CD4-positive, alpha-beta T cell treated with Interleukin-10 for 1 hour (primary cell): ENCODE measurements around the gene TTC7B.

Source experiments
- DNase-seq: peaks from one replicate; pipeline ENCODE4 v3.0.0-alpha.2; 2020

Gene TTC7B

DNA sequence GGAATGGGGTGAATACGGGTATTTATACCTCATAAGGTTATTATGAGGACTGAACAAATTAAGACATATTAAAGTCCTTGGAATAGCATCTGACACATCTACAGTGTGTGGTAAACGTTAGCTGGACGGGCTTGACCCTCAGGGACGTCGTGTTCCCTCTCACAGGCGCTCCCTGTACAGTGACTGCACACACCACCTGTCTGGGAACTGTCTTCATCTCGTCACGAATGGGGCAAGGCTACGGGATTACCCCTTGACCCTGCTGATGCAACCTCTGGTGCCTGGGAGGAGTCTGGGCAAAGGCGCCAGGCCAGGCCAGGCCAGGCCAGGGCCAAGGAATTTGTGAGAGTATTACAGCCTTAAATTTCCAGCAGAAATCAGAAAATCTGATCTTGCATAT, 228.3 kb downstream of the TTC7B start:
- DNase-seq = no peak

DNA sequence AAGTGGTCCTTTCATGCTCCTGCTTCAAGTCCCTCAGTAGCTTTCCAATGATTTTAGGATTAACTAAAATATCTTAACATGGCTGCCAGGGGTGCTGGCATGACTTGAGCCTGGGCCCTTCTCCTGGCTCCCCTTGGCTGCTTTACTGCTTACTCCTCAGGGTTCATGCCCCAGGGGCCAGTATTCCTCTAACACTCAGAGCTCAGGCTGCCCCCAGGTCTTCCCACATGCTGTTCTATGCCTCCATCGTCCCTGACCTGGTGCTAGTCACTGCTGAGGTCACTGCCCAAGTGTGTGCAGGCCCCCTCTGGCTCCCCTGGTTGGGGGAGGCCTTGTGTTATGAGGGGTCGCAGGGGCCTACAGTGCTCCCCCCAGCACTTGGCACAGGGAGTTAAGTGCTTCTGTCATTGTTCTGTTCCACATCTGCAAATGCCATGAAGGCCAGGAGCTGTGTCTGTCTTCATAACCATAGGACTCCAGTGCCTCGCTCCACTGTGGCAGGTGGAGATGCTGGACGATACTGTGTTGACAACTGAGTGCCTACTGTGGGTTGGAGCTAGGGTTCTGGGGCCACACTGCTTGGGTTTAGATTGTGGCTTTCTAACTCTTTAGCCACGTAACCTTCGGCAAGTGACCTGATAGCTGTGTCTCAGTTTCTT, 228.8 kb downstream of the TTC7B start:
- no peak for DNase-seq

GRCh38 chr14:90585106-90585505, 231.1 kb downstream of the TTC7B start:
- DNase-seq = no peak

- no peak for DNase-seq
These were observed 232.2 kb downstream of the TTC7B start for GRCh38 chr14:90583916-90584605.

DNA sequence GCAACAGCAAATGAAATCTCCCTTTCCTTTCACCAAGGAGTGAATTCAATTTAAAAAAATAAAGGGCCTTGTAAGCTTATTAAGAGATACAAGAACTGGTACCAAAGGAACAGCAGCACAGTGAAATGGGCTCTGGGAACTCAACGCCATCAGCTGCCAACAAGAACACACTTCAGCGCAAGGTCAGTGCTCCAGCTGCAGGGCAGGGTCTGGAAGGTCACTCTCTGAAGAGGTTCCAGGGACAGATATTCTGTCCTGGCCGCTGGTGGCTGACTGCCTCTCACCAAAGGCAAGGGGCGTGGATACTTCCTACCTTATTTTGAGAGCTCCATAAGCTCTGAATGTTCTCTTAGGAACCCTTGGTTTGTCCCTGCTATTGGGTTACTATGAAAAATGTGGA, 232.8 kb downstream of the TTC7B start:
- DNase-seq = no peak

DNA sequence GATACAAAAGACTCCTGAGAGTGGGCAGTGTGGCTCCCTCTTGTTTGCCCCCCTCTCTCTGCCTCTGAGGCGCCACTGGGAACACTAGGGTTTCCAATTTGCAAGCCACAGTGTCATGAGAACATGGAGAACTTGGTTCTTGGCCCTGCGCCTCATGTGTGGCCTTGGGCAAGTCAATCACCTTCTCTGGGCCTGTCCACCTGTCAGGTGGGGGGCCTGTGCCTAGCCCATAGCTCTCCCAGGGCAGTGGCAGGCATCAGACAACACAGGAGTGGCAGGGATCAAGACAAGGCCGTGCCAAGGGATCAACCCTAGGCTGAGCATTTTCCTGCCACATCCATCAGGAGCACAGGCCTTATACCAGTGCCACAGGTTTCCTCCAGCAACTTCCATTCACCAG, 234.1 kb downstream of the TTC7B start:
- no peak for DNase-seq

- DNase-seq = no peak
These were observed 234.5 kb downstream of the TTC7B start for GRCh38 chr14:90581745-90582144.

DNA sequence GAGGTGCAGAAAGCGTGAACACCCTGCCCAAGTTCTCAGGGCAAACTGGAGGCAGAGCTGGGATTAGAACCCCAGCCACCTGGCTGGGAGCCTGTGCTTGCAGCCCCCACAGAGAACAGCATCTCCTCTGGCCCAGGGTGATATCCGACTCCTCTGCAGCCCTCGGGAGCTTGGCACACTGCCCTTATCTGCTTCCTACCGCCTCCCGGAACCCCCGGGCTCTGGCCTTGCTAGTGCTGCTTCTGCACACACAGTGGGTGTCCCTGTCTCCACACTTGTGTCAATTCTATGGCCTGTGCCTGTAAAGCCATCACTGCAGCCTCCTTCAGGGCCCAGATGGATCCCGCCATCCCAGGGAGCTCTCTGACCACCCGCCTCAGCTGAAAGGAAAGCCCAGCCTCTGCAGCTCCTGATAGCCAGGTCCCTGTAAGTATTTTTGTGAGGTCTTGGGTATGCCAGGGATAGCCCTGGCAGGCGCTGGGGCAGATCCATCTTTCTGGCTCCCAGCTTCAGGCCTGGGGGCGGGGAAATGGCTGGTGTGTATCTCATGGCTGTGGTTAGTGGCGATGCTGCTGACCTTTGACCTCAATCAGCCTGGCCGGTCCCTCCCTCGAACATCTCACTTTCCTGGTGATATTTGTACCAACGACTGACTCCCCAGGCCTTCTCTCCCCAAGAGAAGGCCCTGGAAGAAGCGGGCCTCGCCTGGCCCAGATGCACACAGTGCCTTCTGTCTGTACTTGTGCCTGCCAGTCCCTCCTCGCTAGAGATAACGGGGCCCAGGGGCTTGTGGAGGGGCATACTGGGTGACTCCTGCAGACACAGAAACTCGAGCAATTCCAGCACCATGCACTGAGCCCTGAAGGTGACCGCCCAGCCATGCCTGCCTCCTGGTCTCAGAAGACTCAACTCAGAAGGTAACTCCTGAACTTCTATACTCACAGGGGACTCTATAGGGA, 235.6 kb downstream of the TTC7B start:
- no peak for DNase-seq

DNA sequence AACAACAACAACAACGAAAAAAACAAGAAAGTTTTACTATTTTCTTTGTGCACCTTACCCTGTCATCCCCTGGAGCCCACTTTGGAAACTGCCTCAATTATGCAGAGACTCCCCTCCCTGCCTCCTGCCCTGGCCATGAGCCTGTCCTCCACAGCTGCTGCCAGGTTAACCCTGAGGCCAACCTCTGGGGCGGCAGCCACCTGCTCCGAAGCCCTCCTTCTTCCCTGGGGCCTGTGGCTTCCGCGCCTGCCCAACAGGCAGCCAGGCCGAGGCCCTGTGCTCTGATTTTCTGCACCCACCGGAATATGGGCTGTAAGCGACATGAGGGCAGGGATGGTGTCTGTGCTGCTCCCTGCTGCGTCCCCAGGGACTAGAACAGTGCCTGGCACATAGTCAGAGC, 236.4 kb downstream of the TTC7B start:
- DNase-seq = no peak

- no peak for DNase-seq
These were observed 237.1 kb downstream of the TTC7B start for GRCh38 chr14:90579088-90579487.

GRCh38 chr14:90578283-90578985, 237.8 kb downstream of the TTC7B start:
- DNase-seq = no peak

GRCh38 chr14:90577661-90578282, 238.5 kb downstream of the TTC7B start:
- DNase-seq = no peak

DNA sequence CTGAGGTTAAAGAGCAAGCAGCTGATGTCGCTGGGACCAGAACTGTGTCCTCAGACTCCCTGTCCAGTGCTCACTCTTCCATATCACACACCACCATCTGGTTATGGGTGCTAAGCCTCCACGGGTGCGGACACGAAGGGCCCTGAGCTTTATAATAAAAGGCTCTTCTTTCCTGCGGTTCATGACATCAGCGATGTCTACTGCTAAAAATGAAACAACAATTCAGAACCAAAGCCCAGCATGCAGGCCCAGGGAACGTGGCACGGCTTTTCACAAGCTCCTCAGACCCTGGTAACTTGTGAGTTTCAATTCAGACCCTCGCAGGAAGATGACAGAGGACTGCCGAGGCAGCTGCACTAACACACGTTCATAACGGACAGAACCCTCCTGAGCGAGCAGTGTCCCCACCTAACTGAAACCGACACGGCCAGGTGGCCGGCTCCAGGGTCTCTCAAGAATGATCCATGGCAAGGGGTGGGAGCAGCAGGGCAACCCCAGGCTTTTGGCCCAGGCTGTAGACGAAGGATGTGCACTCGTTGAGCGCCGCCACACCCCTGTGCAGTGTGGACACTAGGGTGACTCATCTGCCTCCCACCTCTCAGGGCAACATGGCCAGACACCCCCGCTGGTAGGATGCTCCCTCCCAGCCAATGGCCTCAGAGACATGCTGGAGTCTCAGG, 239.1 kb downstream of the TTC7B start:
- DNase-seq = no peak

DNA sequence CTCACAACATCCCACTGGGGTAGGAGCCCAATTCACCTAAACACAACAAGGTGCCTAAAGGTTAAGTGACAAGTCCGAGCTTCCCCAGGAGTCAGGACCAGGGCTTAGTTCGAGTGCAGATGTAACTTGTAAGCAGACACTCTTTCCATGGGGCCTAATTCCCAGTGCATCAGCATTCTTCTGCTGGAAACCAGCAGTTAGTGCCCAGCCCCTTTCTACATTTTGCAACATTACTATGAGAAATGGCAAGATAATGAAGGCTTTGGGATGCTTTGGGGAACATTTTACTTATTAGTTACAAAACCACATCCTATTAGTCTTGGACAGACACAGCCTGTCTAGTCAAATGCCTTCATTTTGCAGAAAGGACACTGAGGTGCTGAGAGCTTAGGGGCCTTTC, 239.6 kb downstream of the TTC7B start:
- no peak for DNase-seq

DNA sequence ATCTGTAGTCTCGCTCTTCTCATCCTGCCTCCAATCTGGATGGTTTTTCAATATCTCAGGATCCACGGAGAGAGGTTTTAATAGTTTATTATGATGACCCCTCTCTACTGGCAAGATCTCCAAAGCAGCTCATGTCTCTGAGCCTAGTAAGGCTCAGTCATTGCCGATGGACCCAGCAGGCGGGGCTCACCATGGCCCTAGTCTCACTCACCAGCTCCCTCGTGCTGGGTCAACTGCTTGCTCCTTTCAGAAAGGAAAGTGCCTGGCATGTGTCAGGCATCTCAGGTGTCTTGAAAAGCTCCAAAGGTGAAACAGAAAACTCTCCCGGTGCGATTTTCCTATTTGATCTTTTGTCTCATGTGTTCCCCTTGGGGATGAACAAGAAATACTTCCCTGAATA, 240.4 kb downstream of the TTC7B start:
- DNase-seq = no peak

DNA sequence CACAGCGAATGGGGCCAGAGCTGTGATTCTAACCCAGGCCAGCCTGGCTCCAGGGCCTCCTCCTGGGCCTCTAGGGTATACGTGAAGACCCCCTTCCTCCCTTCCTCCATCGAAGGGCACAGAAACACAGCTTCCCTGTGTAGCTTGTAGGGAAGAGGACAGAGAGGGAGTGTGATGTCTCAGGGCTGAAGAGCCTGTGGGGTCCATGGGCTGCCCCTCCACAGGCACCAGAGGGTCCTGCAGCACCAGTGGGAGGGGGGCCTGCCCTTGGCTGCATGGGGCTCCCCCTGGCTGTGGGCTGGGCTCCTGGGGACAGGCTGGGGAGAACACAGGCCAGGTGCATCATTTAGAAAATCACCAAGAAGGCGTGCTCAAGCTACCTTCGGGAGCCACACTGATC, 240.9 kb downstream of the TTC7B start:
- DNase-seq = no peak

GRCh38 chr14:90574188-90575131, 241.8 kb downstream of the TTC7B start:
- no peak for DNase-seq

DNA sequence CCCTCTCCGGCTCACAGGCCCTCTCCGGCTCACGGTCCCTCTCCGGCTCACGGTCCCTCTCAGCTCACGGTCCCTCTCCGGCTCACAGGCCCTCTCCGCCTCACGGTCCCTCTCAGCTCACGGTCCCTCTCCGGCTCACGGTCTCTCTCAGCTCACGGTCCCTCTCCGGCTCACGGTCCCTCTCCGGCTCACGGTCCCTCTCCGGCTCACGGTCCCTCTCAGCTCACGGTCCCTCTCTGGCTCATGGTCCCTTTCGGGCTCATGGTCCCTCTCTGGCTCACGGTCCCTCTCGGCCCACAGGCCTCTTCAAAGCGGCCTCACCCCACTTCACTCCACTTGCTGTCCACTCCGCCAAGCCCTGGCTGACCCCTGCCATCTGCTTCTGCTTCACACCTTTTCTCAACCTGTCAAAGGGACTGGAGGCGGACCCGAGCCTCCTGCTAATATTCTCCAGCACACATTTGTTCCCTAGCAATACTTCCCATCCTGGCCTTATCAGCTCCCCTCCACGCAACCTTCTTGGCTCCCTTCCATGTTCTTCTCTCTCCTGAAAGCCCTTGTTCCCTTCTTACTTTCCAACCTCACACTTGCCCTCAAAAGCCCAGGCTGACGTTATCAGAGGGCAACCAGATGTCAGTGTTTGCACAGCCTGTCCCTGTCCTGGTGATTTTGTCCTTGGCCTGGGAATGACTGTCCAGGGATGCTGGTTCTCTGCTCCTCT, 242.7 kb downstream of the TTC7B start:
- no peak for DNase-seq

DNA sequence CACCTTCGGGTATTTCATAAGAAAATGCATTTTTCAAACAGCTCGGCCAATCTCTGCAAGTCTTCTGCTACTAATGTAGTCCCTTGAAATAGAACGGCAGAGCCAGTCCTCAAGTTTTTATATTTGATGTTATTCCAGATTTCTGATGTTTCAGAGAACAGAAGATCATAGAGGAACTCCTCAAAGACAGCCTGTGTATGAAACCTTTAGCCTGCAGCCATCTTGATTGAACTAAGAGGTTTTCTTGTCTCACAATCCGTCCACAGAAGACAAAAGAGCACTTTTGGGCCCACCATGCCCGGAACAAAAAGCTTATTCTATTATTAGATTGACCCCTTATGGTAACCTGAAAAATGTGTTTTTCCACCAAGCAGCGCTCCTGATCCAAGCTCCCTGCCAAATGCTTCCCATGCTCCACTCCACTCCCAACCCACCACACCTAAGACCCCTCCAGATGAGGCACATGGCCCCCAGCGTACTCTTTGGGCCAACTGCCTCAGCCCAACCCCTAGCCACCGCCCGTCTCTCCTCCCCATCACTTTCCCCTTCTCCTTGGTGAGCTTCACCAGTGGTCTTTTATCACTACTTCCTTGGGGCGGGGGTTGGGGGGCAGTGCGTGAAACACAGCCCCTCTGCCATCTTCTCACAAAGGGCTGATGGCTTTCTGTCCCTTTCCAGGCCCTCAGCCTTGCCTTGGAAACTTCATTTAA, 243.6 kb downstream of the TTC7B start:
- DNase-seq = no peak
